ES-I3 (cell line): ENCODE results near the gene DCLK1.

Source experiments
- H3K36me3 ChIP-seq: 2 replicates; pipeline ENCODE4 v1.6.1; 2013; ENCODE audit warnings: mild to moderate bottlenecking, low read length, control low read depth, moderate library complexity; ENCODE audit not compliant: insufficient read depth
- H3K4me1 ChIP-seq: 2 replicates; pipeline ENCODE4 v1.6.1; 2013; ENCODE audit warnings: mild to moderate bottlenecking, control low read depth, low read length; ENCODE audit not compliant: insufficient read depth
- H3K9ac ChIP-seq: 2 replicates; pipeline ENCODE4 v1.6.1; 2013; ENCODE audit warnings: low read depth, mild to moderate bottlenecking, low read length, moderate library complexity
- H3K9me3 ChIP-seq: 2 replicates; pipeline ENCODE4 v1.6.1; 2013; ENCODE audit warnings: mild to moderate bottlenecking, low read length, moderate library complexity; ENCODE audit not compliant: control insufficient read depth, insufficient read depth

DCLK1 gene

DNA sequence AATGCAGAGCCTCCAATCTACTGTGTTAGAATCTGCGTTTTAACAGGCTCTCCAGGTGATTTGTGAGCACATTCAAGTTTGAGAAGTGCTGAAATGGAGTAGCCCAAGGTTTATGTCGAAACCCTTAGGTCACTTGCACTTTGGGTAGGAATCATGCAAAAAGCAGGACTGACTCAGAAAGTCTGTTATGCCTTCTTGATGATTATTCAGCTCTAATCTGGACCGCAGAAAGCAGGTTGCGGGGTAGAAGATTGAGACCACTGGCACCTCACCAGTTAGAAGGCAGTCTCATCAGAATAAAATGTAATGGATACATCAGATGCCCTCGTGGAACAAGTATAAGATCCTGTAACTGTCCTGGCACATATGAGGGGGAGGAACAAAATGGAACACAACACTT, 326.3 kb downstream of the DCLK1 start:
- Histone ChIP-seq H3K36me3 (0 out of 2 replicates have a peak, but pooled peaks cover 5% of the 10 kb centered on the region), H3K9me3 (no peaks in the 10 kb centered on the region), H3K9ac (no peak overlapping the region)

DNA sequence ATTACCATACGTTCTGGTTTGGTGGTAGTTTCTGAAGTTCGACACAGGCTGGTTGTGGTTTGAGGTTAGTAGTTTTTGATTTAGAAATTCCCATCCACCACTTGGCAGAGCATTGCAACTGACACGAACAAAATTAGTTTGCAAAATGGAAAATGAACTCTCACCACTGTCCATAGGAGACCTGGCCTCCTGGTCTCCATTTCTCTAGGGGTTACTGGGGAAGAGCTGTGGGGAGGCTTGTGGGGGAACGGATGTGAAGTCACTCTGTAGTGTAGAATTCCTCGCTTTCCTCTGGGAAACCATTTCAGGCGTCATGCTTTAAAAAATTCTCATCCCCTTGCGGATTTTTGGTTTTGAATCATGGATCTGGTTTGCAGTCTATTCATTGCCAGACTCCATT, 333.2 kb downstream of the DCLK1 start:
- no peaks in the 10 kb centered on the region for H3K4me1 ChIP-seq
- no peaks in the 10 kb centered on the region for H3K36me3 ChIP-seq
- H3K9ac ChIP-seq: no peak overlapping the region
- H3K9me3 ChIP-seq: no peaks in the 10 kb centered on the region

More for the DNA sequence above, 326.3 kb downstream of the DCLK1 start:
- H3K4me1 ChIP-seq: no peaks in the 10 kb centered on the region

DNA sequence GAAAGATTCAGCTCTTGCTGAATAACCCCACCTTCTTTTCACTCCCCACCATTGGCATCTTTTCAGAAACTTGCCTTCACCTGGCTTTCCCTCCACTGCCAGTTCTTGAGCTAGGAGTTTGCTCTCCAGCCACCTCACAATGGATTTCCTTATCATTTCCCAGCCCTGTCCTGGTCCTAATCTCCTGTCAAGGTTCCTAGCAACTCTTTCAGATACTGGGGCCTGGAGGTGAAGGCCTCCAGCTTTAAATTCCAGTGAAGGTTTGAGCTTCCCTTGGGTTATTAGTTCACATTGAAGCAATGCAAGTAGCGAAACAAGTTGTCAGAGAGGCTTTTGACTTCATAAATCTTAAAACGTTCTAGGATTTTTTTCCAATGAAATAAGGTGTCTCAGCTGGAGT, 333.9 kb downstream of the DCLK1 start:
- H3K9ac ChIP-seq: no peak overlapping the region
- no peaks in the 10 kb centered on the region for H3K36me3 ChIP-seq
- H3K9me3 ChIP-seq: no peaks in the 10 kb centered on the region
- no peaks in the 10 kb centered on the region for H3K4me1 ChIP-seq

DNA sequence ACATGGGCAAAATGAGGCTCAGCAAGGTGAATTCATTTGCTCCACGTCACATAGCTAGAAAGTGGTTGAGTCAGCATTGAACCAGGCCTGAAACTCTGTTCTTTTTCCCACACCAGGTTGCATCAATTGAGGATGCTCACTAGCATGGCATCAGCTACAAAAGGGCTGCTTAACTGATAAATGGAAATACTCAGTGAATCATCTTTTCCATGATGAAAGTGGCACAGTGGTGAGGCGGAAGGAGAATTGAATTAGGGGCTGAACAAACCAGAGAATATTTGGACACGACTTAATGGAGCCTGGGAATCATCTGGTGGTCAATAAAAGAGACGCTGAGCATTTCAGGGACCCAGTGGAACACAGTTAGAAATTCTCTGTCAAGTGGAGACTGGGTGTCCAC, 334.6 kb downstream of the DCLK1 start:
- no peak overlapping the region for H3K9ac ChIP-seq
- no peaks in the 10 kb centered on the region for H3K9me3 ChIP-seq
- H3K4me1 ChIP-seq: no peaks in the 10 kb centered on the region
- H3K36me3 ChIP-seq: no peaks in the 10 kb centered on the region

DNA sequence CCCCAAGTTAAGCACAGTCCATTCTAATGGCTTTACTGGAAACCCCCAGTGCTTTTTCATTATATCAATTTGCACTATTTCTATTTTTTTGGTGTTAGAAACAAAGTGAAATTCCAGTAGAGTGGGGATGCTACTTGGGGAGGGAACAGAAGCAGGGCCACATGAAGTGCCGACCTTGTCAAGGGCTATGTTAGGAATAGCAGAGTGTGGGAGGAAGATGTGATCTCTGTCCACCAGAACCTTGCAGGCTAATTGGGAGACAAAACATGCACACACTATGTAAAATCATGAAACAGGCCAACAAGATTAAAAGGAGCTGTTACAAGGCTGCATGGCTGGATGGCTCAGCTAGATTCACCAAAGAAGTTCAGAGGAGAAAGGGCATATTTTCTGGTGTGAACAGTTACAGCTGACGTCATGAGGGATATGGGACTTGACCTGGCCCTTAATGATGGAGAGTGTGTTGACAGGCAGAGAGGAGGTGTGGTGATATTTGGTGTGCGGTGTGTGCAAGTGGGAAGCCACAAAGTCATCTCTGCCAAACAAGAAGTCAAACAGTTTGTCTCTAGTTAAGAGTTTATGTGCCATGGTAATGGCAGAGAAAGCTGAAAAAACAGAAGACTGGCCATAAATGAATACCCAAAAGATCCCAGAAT, 336.3 kb downstream of the DCLK1 start:
- Histone ChIP-seq H3K4me1 (no peaks in the 10 kb centered on the region), H3K36me3 (no peaks in the 10 kb centered on the region), H3K9me3 (no peaks in the 10 kb centered on the region), H3K9ac (no peak overlapping the region)

DNA sequence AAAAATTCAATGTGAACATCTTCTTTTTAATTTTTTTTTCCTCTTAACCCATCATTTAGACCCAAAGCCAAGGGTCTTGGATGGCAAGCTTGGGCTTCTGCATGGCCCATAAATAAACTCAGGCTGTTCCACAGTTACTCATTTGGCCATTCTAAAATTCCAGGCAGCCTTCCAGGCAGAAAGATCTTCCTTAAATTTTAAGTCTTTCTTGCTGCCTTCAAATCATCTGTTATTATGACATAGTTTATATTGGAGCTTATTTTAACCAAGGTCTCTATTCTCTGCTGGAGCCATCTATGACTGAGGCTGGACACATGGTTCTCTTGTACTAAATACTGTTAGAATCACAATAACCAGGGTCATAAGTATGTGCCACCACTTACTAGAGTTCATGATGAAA, 337.4 kb downstream of the DCLK1 start:
- H3K9ac ChIP-seq: no peak overlapping the region
- H3K9me3 ChIP-seq: no peaks in the 10 kb centered on the region
- no peaks in the 10 kb centered on the region for H3K4me1 ChIP-seq
- H3K36me3 ChIP-seq: no peaks in the 10 kb centered on the region

DNA sequence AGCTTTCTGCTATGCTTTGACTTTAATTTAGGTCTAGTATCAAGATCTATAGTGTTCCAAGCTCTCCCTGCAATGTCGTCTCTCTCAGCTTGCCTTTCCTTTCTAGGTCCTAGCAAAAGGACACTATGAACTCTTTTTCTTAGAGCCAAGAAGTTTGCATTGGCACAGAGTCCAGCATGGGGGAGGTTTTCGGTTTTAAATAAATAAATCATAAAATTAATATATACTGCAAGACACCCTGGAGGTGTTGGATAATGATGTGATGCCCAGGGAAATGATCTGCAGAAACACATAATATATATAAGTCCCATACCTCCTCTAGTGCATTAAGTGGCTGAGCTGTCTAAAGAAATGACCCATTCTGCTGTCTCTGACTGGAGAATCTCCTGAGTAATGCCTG, 338.3 kb downstream of the DCLK1 start:
- H3K9ac ChIP-seq: no peak overlapping the region
- no peaks in the 10 kb centered on the region for H3K4me1 ChIP-seq
- H3K9me3 ChIP-seq: no peaks in the 10 kb centered on the region
- no peaks in the 10 kb centered on the region for H3K36me3 ChIP-seq

DNA sequence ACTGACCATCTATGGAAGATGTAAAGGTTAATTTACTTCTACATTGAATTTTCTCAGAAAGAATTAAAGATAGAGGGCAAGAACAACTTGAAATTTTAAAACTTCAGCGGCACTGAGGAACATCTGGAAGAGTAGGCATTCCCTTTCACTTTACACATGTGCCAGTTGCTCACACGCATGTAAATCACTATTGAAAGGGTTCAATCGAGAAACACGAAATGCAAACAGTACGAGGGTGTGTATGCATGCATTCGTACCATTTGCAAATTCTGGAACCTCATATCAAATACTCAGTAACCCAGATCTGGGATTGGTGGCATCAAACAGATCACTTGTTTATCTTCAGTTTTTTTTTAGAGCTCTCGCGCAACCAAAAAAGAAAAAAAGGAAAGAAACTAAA, 339.2 kb downstream of the DCLK1 start:
- no peaks in the 10 kb centered on the region for H3K4me1 ChIP-seq
- no peaks in the 10 kb centered on the region for H3K36me3 ChIP-seq
- no peaks in the 10 kb centered on the region for H3K9me3 ChIP-seq
- H3K9ac ChIP-seq: no peak overlapping the region

DNA sequence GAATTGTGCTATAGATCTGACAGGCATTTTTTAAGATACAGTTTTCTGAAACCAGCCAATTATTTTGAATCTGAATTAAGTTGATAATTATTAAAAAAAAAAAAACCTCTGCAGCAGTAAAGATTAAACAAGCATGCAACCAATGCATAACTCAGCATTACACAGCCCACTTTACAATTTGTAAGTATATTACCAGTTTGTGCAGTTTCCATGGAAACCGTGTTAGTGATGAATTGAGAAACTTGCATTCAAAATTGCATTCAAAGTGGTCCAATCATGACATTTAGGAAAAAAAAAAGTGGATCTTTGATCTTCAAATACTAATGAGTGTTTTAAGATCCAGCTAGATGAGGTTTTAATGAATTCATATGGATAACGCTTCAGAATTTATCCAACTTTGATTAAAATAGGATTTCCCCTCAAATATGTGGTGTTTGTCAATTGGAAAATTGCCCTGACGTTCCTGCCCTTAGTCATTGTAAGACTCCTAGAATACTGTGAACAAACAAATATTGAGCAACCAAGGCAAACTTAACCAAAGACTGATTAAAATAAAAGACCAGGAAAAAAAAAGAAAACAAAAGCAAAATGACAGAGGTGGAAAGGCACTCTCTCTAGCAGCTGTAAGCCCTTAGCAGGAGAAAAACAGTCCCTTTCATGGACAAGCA, 339.9 kb downstream of the DCLK1 start:
- Histone ChIP-seq H3K9me3 (no peaks in the 10 kb centered on the region), H3K9ac (no peak overlapping the region), H3K36me3 (no peaks in the 10 kb centered on the region), H3K4me1 (no peaks in the 10 kb centered on the region)

DNA sequence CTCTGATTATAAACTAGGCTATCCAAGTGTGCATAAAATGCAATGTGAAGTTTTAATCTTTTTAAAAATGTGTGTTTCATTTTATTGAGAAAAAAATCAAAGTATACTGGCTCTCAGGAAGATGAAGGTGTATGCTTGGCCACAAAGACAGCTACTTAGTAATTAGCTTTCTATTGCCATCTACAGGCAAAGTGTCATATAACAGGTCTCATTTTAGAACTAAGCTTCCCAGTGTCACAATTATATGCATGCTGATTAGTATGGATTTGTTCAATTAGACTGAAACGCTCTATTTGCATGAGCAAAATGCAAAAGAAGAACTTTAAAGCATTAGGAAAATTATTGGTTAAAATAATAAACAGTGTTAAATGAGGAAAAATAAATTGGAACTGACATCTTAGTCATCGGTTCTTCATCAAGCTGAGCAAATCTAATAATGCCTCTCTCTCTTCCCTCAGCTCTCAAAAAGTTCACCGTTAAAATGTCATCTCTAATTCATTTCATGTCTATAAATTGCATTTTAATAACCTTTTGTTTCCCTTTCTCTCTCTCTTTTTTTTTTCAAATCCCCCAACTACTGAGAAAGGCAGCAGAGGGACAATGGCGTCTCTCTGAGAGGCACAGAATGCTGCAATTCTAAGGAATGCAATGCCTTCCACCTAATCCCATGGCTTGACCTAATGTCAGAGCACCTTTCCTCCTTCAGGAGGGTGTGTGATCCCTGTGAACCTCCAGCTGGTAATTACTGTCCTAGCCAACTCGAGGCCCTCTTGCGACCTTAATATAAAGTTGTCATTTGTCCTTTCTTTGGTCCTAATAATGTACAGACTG, 341.6 kb downstream of the DCLK1 start:
- H3K9ac ChIP-seq: no peak overlapping the region

DNA sequence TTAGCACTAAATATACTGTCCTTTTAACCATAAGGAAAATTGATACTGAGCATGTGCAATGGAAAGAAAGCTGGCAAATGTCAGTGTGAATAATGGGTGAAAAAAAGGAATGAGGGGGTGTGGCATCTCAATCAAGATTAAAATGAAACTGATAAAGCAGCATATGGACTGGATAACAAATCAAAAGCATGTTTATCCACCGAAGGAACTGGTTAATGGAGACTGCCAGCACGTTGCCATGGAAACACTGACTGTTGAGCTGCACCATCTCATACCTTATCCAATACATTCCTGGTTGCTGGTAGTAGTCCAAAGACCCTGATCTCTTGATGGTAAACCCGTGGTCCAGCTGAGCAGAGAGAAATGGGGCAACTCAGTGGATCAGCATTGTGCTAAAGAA, 343.2 kb downstream of the DCLK1 start:
- H3K4me1 ChIP-seq: no peaks in the 10 kb centered on the region
- no peak overlapping the region for H3K9ac ChIP-seq
- no peaks in the 10 kb centered on the region for H3K36me3 ChIP-seq
- no peaks in the 10 kb centered on the region for H3K9me3 ChIP-seq

More for the DNA sequence above, 341.6 kb downstream of the DCLK1 start:
- Histone ChIP-seq H3K9me3 (no peaks in the 10 kb centered on the region), H3K4me1 (no peaks in the 10 kb centered on the region), H3K36me3 (no peaks in the 10 kb centered on the region)

DNA sequence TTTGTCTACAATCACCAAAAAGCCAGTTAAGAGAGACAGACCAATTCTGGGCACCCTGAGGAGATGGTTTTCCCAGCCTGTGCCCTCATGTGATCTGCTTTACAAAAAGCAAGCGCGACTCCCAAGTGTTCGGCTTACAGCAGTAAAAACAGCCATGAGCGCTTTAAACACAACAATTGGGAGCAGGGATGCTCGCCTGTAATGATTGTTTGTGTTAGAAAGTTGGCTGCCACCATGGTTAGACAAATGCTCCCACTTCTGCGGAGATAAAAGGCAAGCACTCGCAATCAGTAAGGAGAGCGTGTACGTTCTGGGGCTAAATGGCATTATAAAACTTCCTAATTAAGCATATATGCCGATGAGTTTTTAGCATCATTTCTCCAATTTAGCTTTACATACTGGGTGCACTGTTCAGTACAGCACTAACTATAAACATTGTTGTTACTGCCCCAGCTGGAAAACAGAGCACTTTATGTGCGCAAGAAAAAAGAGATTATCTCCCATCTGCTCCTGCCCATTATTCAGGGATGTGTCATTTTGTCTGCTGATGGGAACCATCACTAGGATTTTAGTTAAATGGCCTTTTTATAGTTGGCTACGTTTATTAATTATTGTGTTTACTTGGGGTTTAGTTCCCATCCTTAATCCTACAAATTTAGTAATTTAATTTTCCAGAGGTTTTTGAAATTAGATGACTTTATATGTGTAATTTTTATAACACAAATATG, 345.4 kb downstream of the DCLK1 start:
- no peak overlapping the region for H3K9ac ChIP-seq
- no peaks in the 10 kb centered on the region for H3K4me1 ChIP-seq
- H3K9me3 ChIP-seq: no peaks in the 10 kb centered on the region
- H3K36me3 ChIP-seq: no peaks in the 10 kb centered on the region; the same call in 1 of the 2 replicates

DNA sequence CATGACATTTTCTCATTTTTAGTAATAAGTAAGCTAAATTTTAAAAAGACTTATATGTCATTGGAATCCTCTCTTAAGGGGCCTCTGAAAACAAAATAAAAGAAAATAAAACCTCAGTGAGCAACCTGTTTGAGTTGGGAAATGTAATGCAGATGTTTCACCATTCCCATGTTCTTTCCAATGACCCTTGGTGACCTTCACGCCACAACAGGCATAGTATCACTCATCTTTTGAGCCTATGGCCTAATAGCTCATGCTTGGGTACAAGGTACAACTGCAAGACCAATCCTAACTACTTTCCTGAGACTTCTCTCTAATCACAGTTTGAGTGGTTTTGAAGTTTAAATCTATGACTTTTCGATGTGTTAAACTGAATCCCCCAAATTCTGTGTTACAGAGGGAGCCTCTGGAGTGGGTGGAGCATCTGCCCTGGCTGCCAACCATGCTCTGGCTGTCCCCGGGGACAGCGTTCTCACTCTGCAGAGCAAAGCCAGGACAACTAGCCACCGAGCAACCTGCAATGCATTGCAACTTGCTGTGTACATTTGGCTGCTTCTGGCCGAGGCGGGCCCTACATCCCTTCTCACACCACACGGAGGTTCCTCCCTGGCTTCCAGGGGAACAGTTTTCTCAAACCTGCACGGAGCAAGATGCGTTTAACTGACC, 346.8 kb downstream of the DCLK1 start:
- no peaks in the 10 kb centered on the region for H3K9me3 ChIP-seq
- no peaks in the 10 kb centered on the region; the same call in 1 of the 2 replicates for H3K36me3 ChIP-seq
- H3K4me1 ChIP-seq: no peaks in the 10 kb centered on the region
- no peak overlapping the region for H3K9ac ChIP-seq

DNA sequence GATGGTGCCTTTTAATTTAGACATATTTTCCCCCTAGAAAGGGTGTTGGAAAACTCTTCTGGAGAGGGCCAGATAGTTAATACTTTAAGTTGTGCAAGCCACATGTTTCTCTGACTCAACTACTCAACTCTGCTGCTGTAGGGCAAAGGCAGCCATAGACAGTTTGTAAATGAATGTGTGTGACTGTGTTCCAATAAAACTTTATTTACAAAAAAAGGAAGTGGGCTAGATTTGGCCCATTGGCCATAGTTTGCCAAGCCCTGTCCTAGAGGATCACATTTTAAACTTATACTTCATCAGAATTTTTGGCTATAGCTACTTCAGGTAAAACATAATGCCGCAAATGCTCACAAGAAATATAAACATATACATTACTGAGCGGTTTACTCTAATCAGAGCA, 348.4 kb downstream of the DCLK1 start:
- Histone ChIP-seq H3K9ac (no peak overlapping the region), H3K4me1 (no peaks in the 10 kb centered on the region), H3K9me3 (no peaks in the 10 kb centered on the region), H3K36me3 (no peaks in the 10 kb centered on the region; the same call in 1 of the 2 replicates)
